HCT116 (cell line): Measurements from ENCODE around the gene NECTIN3. TPM values are rescaled to one million over a fixed set of nuclear protein-coding genes. Genes with fewer than 3 reads are reported as not detected.

Experiments used
- ATAC-seq: fragments of 200-7000 bp; cut with Tn5 transposase; 2 replicates; pipeline ENCODE4 v1.9.1; 2020; ENCODE audit warnings: mild to moderate bottlenecking, moderate library complexity
- BruUV-seq: library from RNA; stranded (reverse); fragments of 400-500 nt; replicated peaks from 2 replicates; lab custom pipeline; 2021; lab: Mats Ljungman, UMichigan
- CTCF ChIA-PET: fragments of 300-600 bp; sonication (Branson Sonifier 250); formaldehyde crosslinking; loops from one replicate; lab custom pipeline; 2021; ENCODE audit warnings: antibody characterized with exemption; lab: Charles Lee
- POLR2A ChIA-PET: fragments of 300-600, 350-600 bp; sonication (Branson Sonifier 250); formaldehyde crosslinking; loops from one replicate; lab custom pipeline; 2021; ENCODE audit warnings: antibody characterized with exemption; lab: Charles Lee
- RAD21 ChIA-PET, 2 experiments: fragments of 300-600 bp; sonication (Branson Sonifier 250); formaldehyde crosslinking; loops; one replicate each; lab custom pipeline; 2023; ENCODE audit warnings: low total read pairs in 2 of 2; ENCODE audit not compliant: uncharacterized antibody in 2 of 2, unreplicated experiment in 2 of 2, low non-redundant PET in 1 of 2; lab: Charles Lee
- DNase-seq: peaks from one replicate; pipeline ENCODE4 v3.0.0-alpha.2; 2010; ENCODE audit warnings: low read depth, low spot score
- H2AFZ ChIP-seq: fragments of 200-600 bp; shearing (Covaris generic), sonication (generic); 2 replicates; pipeline ENCODE4 v1.6.1; 2017; ENCODE audit warnings: low read depth, mixed run types, mixed read lengths, antibody characterized with exemption, low read length; ENCODE audit not compliant: poor library complexity, severe bottlenecking
- H3K27ac ChIP-seq: 2 replicates; pipeline ENCODE4 v1.5.1; 2012; ENCODE audit warnings: low read depth, low read length
- H3K27me3 ChIP-seq: fragments of 200-600 bp; sonication (generic); 2 replicates; pipeline ENCODE4 v1.6.1; 2016; ENCODE audit warnings: mixed run types, low read length, mixed read lengths; ENCODE audit not compliant: insufficient read depth
- H3K36me3 ChIP-seq, 2 experiments: fragments of 200-500 bp in 1 of 2; fragments of 200-600 bp in 1 of 2; sonication (Bioruptor generic) in 1 of 2; sonication (generic) in 1 of 2; 2 replicates each; pipeline versions ENCODE4 v1.5.1 to v1.6.1; 2014 to 2016; ENCODE audit warnings: low read length in 2 of 2, inconsistent platforms in 1 of 2, mixed read lengths in 1 of 2, mixed run types in 1 of 2; ENCODE audit not compliant: insufficient read depth in 2 of 2, control insufficient read depth in 1 of 2
- H3K4me1 ChIP-seq, 2 experiments: fragments of 200-600 bp in 1 of 2; sonication (generic) in 1 of 2; 2 replicates each; pipeline versions ENCODE4 v1.5.1 to v1.6.1; 2012 to 2017; ENCODE audit warnings: low read length in 2 of 2, inconsistent platforms in 1 of 2, mild to moderate bottlenecking in 1 of 2, mixed read lengths in 1 of 2, mixed run types in 1 of 2, moderate library complexity in 1 of 2; ENCODE audit not compliant: insufficient read depth in 2 of 2, control insufficient read depth in 1 of 2
- H3K4me2 ChIP-seq: fragments of 200-600 bp; sonication (generic); 2 replicates; pipeline ENCODE4 v1.6.1; 2017; ENCODE audit warnings: mixed run types, low read length, mixed read lengths
- H3K4me3 ChIP-seq, 2 experiments: fragments of 200-600 bp in 1 of 2; sonication (generic) in 1 of 2; replicated peaks in 1 of 2; 2 replicates each; pipeline ENCODE4 v1.5.1; 2011 to 2016; ENCODE audit warnings: low read length in 2 of 2, control low read depth in 1 of 2, low read depth in 1 of 2, mild to moderate bottlenecking in 1 of 2, mixed read lengths in 1 of 2, mixed run types in 1 of 2
- H3K79me2 ChIP-seq: fragments of 200-600 bp; sonication (generic); 2 replicates; pipeline ENCODE4 v1.6.1; 2017; ENCODE audit warnings: mild to moderate bottlenecking, mixed run types, low read length, moderate library complexity, mixed read lengths; ENCODE audit not compliant: insufficient read depth
- H3K9ac ChIP-seq: fragments of 200-600 bp; sonication (generic); 2 replicates; pipeline ENCODE4 v1.6.1; 2016; ENCODE audit warnings: low read length, mixed read lengths
- H3K9me2 ChIP-seq: fragments of 200-600 bp; sonication (generic), shearing (Covaris generic); 2 replicates; pipeline ENCODE4 v1.6.1; 2017; ENCODE audit warnings: mixed run types, mild to moderate bottlenecking, moderate library complexity; ENCODE audit not compliant: insufficient read depth
- H3K9me3 ChIP-seq, 2 experiments: fragments of 200-500 bp in 1 of 2; fragments of 200-600 bp in 1 of 2; sonication (Bioruptor generic) in 1 of 2; sonication (generic) in 1 of 2; 2 replicates each; pipeline ENCODE4 v1.6.1; 2014 to 2017; ENCODE audit warnings: low read length in 2 of 2, mixed read lengths in 2 of 2, inconsistent platforms in 1 of 2, low read depth in 1 of 2, mild to moderate bottlenecking in 1 of 2, mixed run types in 1 of 2, moderate library complexity in 1 of 2; ENCODE audit not compliant: control insufficient read depth in 1 of 2, insufficient read depth in 1 of 2
- H4K20me1 ChIP-seq: fragments of 200-600 bp; sonication (generic), shearing (Covaris generic); 2 replicates; pipeline ENCODE4 v1.6.1; 2017; ENCODE audit warnings: mixed run types, mild to moderate bottlenecking, moderate library complexity; ENCODE audit not compliant: insufficient read depth
- CBX3 ChIP-seq: IDR thresholded peaks from 2 replicates; pipeline ENCODE4 v1.6.1; 2012; ENCODE audit warnings: low read depth
- EGR1 ChIP-seq: IDR thresholded peaks from 2 replicates; pipeline ENCODE4 v1.6.1; 2012; ENCODE audit warnings: low read depth
- EZH2phosphoT487 ChIP-seq: fragments of 200-600 bp; IDR thresholded peaks from 2 replicates; pipeline ENCODE4 v1.6.1; 2018; ENCODE audit warnings: antibody characterized with exemption, borderline replicate concordance
- JUND ChIP-seq: IDR thresholded peaks from 2 replicates; pipeline ENCODE4 v1.6.1; 2012
- POLR2A ChIP-seq: IDR thresholded peaks from 2 replicates; pipeline ENCODE4 v1.7.0; 2011; ENCODE audit warnings: borderline replicate concordance; ENCODE audit not compliant: insufficient read depth, insufficient read length; ENCODE audit errors: extremely low read depth
- POLR2AphosphoS5 ChIP-seq: IDR thresholded peaks from 2 replicates; pipeline ENCODE4 v1.6.1; 2011; ENCODE audit warnings: mild to moderate bottlenecking, low read depth, low read length, moderate library complexity
- RAD21 ChIP-seq: IDR thresholded peaks from 2 replicates; pipeline ENCODE4 v1.6.1; 2012; ENCODE audit warnings: low read depth, mild to moderate bottlenecking
- SIN3A ChIP-seq: IDR thresholded peaks from 2 replicates; pipeline ENCODE4 v1.6.1; 2012; ENCODE audit warnings: low read depth
- TCF7L2 ChIP-seq: IDR thresholded peaks from 2 replicates; pipeline ENCODE4 v1.7.0; 2011; ENCODE audit warnings: borderline replicate concordance, inconsistent platforms; ENCODE audit not compliant: insufficient read depth, insufficient read length; ENCODE audit errors: extremely low read depth
- YY1 ChIP-seq: IDR thresholded peaks from 2 replicates; pipeline ENCODE4 v1.6.1; 2011; ENCODE audit warnings: low read length, low read depth, moderate library complexity, mild to moderate bottlenecking; ENCODE audit not compliant: insufficient replicate concordance; ENCODE audit errors: extremely low read depth
- ZNF274 ChIP-seq: fragments of 200-500 bp; sonication (Bioruptor generic); IDR thresholded peaks from 2 replicates; pipeline ENCODE4 v1.6.1; 2014; ENCODE audit warnings: mild to moderate bottlenecking, low read depth, low read length, inconsistent platforms
- intact Hi-C: fragments of 100-400 bp; cut with micrococcal nuclease; formaldehyde crosslinking; loops from 2 replicates; pipeline ENCODE4 v1.10.0; 2022
- total RNA-seq: library from RNA; stranded (reverse); gene quantifications from one replicate; pipeline ENCODE4 v1.2.1, GENCODE V29; 2021; ENCODE audit not compliant: unreplicated experiment
- TF ChIP-seq, protein P1 (sequence below), 3 experiments: fragments of 200-600 bp in 1 of 3; sonication (generic) in 1 of 3; IDR thresholded peaks in 2 of 3; conservative IDR thresholded peaks in 1 of 3; 2 replicates each; pipeline ENCODE4 v1.5.1; 2012 to 2017; ENCODE audit warnings: low read depth in 2 of 3, low read length in 2 of 3, antibody characterized with exemption in 1 of 3, borderline replicate concordance in 1 of 3, control low read depth in 1 of 3, mild to moderate bottlenecking in 1 of 3, mixed read lengths in 1 of 3, mixed run types in 1 of 3, moderate library complexity in 1 of 3; ENCODE audit not compliant: insufficient read depth in 1 of 3
- TF ChIP-seq, protein P2 (sequence below): IDR thresholded peaks from 2 replicates; pipeline ENCODE4 v1.6.1; 2012
- TF ChIP-seq, protein P3 (sequence below): IDR thresholded peaks from 2 replicates; pipeline ENCODE4 v1.6.1; 2011; ENCODE audit warnings: mild to moderate bottlenecking, low read length, moderate library complexity; ENCODE audit not compliant: insufficient replicate concordance; ENCODE audit errors: extremely low read depth
- TF ChIP-seq, protein P4 (sequence below): IDR thresholded peaks from 2 replicates; pipeline ENCODE4 v1.6.1; 2012

NECTIN3 gene
- total RNA-seq, 1 experiment from 2014 or later, result 93.6 TPM

DNA sequence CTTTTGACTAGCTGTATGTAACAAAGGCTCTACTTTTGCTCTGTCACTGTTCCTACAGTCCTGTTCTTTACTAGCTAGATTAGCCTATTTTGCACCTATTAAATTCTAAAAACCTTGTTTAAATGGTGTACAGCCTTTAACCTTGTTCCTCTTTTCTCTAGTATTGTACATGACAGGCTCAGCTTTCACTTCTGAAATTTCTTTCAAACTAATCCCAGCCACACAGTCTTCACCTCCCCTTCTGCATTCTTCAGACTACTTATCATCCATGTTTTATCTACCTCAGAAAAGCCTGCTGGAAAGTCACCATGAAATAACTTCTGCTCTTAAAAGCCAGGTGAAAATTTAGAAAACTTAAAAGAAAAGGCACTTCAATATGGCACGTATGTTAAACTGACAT is 122.4 kb downstream of the NECTIN3 start:
- no peaks in the 10 kb centered on the region for H3K4me1 ChIP-seq
- RAD21 ChIA-PET, result no interaction called here
- H3K9ac ChIP-seq, result no peak overlapping the region
- H3K27ac ChIP-seq, result no peak overlapping the region
- no peaks in the 10 kb centered on the region for H3K27me3 ChIP-seq
- no peak for DNase-seq
- no peak overlapping the region for H2AFZ ChIP-seq
- intact Hi-C loops, result no loop called here
- no peak for TF ChIP-seq ZNF274
- no peak for TF ChIP-seq SIN3A
- no peak for TF ChIP-seq JUND
- TF ChIP-seq, protein P1, sequence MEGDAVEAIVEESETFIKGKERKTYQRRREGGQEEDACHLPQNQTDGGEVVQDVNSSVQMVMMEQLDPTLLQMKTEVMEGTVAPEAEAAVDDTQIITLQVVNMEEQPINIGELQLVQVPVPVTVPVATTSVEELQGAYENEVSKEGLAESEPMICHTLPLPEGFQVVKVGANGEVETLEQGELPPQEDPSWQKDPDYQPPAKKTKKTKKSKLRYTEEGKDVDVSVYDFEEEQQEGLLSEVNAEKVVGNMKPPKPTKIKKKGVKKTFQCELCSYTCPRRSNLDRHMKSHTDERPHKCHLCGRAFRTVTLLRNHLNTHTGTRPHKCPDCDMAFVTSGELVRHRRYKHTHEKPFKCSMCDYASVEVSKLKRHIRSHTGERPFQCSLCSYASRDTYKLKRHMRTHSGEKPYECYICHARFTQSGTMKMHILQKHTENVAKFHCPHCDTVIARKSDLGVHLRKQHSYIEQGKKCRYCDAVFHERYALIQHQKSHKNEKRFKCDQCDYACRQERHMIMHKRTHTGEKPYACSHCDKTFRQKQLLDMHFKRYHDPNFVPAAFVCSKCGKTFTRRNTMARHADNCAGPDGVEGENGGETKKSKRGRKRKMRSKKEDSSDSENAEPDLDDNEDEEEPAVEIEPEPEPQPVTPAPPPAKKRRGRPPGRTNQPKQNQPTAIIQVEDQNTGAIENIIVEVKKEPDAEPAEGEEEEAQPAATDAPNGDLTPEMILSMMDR (IDR thresholded peaks at IDR 0.05 in 2 of 3, conservative IDR thresholded peaks at IDR 0.05 in 1 of 3; ENCODE audit: borderline replicate concordance in 1 of 3, insufficient read depth in 1 of 3, low read depth in 2 of 3, low read length in 2 of 3), result no peak
- TF ChIP-seq POLR2A, result no peak
- TF ChIP-seq CBX3, result no peak
- TF ChIP-seq RAD21, result no peak
- TF ChIP-seq, protein P2, sequence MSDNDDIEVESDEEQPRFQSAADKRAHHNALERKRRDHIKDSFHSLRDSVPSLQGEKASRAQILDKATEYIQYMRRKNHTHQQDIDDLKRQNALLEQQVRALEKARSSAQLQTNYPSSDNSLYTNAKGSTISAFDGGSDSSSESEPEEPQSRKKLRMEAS, result no peak
- TF ChIP-seq, all 23 proteins: peak for 0
- Histone ChIP-seq H3K36me3 (peaks cover 25 to 45% of the 10 kb centered on the region in 2 experiments), H4K20me1 (0 out of 2 replicates have a peak, but pooled peaks cover 7% of the 10 kb centered on the region), H3K9me3 (no peaks in the 10 kb centered on the region), H3K4me2 (no peak overlapping the region), H3K9me2 (no peaks in the 10 kb centered on the region), H3K4me3 (no peak overlapping the region), H3K79me2 (no peaks in the 10 kb centered on the region; the same call in 1 of the 2 replicates)
- BruUV-seq, result no TSS peak
- POLR2A ChIA-PET, result no interaction called here
- CTCF ChIA-PET, result no interaction called here
- no peak for ATAC-seq

DNA sequence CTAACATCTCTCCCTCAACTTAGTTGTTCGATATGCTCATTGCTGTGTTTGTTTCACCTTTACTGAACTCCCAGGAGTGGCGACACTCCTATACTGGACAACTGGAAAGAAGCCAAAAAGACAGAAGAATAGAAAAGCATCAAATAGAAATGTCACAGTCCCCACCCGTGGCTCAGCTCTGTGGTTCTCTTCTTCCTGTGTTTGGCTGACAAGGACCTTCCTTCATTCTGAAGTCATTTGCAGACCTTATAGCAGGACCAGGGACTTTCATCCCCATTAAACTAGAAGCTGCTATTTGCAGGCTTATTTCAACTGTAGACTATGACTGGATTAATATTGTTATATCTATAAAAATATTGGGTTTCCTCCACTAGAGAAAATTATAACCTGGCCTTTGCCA is 125.9 kb downstream of the NECTIN3 start:
- Histone ChIP-seq H3K4me2 (no peak overlapping the region), H3K4me3 (no peak overlapping the region), H3K36me3 (peaks cover 20 to 29% of the 10 kb centered on the region in 2 experiments), H3K9me2 (no peaks in the 10 kb centered on the region), H3K4me1 (no peaks in the 10 kb centered on the region), H3K27me3 (no peaks in the 10 kb centered on the region), H4K20me1 (0 out of 2 replicates have a peak, but pooled peaks cover 6% of the 10 kb centered on the region), H3K9ac (no peak overlapping the region), H3K79me2 (no peaks in the 10 kb centered on the region; the same call in 1 of the 2 replicates), H2AFZ (no peak overlapping the region), H3K27ac (no peak overlapping the region), H3K9me3 (no peaks in the 10 kb centered on the region)
- ChIA-PET RAD21 (no interaction called here), POLR2A (no interaction called here), CTCF (no interaction called here)
- DNase-seq (no peak), ATAC-seq (no peak)
- intact Hi-C loops, result no loop called here
- BruUV-seq, result no TSS peak
- TF ChIP-seq CBX3 (no peak), EGR1 (no peak), ZNF274 (no peak), POLR2AphosphoS5 (no peak), TCF7L2 (no peak), YY1 (no peak), POLR2A (no peak), EZH2phosphoT487 (no peak)
- TF ChIP-seq, protein P2, result no peak
- TF ChIP-seq, protein P3, sequence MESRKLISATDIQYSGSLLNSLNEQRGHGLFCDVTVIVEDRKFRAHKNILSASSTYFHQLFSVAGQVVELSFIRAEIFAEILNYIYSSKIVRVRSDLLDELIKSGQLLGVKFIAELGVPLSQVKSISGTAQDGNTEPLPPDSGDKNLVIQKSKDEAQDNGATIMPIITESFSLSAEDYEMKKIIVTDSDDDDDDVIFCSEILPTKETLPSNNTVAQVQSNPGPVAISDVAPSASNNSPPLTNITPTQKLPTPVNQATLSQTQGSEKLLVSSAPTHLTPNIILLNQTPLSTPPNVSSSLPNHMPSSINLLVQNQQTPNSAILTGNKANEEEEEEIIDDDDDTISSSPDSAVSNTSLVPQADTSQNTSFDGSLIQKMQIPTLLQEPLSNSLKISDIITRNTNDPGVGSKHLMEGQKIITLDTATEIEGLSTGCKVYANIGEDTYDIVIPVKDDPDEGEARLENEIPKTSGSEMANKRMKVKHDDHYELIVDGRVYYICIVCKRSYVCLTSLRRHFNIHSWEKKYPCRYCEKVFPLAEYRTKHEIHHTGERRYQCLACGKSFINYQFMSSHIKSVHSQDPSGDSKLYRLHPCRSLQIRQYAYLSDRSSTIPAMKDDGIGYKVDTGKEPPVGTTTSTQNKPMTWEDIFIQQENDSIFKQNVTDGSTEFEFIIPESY, result no peak
- TF ChIP-seq, protein P4, sequence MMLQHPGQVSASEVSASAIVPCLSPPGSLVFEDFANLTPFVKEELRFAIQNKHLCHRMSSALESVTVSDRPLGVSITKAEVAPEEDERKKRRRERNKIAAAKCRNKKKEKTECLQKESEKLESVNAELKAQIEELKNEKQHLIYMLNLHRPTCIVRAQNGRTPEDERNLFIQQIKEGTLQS, result no peak
